Stimulated activated CD8-positive, alpha-beta memory T cell treated with anti-CD3 and anti-CD28 coated beads, Interleukin-15, amount 100 ng/mL, for 4 hours (primary cell): Measurements from ENCODE around the gene KIAA1755.

Source experiments
- DNase-seq, 2 donors: peaks; one replicate each; pipeline ENCODE4 v3.0.0-alpha.2; 2020; ENCODE audit warnings: low read depth in 2 of 2

The KIAA1755 gene, protein sequence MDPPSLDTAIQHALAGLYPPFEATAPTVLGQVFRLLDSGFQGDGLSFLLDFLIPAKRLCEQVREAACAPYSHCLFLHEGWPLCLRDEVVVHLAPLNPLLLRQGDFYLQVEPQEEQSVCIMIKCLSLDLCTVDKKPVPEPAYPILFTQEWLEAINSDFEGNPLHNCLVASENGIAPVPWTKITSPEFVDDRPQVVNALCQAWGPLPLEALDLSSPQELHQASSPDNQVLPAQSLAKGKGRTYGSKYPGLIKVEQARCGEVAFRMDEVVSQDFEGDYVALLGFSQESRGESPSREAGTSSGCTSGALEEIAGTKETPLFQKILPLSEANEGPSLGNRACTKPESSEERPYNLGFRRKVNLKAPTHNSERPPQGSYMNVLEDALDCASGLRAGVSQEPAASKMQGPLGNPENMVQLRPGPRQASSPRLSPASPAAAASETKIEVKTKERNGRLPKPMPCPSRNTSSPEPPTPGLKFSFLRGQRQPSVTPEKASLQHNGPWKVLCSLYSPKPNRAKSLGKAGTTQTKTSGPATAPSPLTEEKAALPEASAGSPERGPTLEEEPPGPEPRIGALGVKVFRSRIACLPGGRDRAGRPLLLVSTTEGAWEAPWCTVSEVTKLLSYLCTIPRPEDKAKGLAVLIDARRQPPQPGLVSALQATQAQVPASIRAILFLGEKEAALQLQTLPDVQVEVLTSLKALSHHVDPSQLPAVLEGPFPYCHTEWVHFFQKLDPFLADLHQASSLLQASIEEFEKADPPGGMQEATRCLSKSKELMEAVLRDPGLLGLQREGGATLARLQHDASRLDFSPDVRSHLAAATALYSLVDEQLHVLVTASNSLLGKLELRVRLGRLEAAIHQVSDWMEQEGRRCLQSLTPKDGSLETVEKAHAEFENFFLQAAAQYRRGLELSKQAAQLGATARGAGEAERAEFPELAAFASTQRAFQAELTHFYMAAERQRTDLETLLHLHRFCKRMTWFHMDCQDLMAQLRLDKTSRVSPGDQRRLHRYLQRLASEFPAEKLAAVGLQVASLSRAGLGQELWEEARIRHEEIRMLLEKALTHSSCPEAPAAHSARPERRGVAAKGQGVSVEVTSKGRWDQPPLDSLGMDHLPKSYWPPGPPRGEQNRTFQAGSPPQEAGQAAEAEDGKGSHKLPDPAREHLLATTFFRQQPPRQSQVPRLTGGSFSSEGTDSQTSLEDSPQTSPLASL

DNA sequence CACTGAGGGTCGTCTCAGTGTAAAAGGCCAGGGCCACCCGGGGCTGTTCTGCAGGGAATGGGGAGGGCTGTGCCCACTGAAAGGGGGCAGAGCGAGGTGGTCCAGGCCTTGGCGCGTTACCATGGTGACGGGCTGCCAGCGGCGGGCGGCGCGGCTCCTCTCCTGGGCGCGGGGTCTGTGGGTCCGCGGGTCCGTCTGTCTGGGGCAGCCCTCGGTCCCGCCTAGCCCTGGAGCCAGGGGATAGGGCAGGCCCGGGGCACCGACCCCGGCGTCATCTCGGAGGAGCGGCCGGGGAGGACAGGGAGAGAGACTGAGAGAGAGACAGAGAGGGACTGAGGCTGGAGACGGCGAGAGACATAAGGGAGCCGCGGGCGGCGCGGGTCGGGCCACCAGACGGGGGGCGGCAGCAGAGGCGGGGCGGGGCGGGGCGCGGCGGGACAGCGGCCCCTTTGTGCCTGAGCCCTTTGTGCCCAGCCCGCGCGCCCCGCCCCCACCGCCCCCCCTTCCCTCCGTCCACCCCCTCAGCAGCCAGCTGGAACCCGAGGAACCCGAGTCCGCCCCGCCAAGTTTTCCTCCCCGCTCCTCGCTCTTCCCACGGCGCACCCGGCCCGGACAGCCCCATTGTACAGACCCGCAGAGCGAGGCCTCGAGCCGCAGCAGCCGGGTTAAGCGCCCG, at the start of gene KIAA1755:
Gene KIAA1755, minus strand, starts transcription at position 358 of the 676 bp plus-strand sequence. Its CDS starts 235 bp downstream, at position 123.
- DNase-seq, result no peak

DNA sequence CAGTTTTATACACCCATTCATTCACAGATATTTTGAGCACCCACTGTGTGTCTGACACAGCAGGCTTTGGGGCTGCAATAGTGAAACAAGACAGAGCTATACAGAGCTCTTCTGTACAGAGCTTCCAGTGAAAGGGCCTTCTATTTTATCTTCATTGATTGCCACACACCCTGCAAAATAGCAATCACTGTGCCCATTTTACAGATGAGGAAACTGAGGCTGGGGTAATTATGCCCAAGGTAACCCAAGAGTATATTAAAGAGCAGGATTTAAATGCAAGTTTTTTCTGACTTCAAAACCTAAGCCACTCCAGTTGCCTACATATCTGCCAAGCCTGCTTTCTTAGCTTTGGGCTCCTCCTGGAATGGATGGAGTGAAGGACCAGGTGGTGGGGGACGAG, 47.9 kb upstream of the KIAA1755 start:
- no peak for DNase-seq

DNA sequence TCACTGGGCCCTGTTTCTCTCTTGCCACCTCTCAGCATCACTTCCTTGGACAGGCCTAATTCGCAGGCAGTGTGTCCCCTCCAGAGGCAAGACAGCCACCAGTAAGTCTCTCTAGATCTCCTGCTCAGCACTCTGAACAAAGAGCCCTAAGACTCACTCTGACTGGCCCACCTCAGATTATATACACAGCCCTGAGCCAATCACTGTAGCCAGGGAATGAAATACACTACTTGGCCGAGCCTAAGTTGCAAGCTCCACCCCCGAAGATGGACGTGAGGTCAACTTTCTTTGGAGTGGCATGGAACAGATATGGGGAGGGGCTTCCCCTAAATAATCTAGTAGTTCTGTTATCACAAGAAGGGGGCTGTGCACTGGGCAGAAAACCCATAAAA, 47.5 kb upstream of the KIAA1755 start:
- no peak for DNase-seq

DNA sequence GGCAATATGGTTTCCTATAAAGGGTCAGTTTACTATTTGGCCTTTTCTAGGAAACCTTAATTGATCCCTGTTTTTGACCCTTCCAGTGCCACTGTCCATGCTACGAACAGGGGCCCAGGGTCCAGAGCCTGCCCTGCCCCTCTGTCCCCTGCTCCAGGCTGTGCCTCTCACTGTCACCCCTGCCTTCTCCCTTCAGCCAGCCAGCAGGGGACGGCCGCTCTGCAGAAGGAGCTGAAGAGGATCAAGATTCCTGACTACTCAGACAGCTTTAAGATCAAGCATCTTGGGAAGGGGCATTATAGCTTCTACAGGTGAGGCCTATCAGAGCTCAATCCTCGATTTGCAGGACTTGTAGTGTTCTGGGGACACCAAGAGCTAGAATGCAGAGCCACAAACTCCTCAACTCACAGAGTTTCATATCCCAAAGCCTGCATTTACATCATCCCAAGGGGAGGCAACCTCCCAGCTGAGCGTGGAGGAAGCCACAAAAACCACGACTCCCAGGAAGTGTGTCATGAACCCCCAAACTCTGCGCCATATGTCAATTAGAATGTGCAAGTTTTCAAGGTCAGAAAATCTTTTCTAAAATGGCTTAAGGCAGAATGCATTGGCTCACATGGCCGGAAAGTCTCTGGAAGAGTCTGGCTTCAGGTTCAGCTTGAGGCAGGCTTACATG, 47.0 kb upstream of the KIAA1755 start:
- no peak for DNase-seq

DNA sequence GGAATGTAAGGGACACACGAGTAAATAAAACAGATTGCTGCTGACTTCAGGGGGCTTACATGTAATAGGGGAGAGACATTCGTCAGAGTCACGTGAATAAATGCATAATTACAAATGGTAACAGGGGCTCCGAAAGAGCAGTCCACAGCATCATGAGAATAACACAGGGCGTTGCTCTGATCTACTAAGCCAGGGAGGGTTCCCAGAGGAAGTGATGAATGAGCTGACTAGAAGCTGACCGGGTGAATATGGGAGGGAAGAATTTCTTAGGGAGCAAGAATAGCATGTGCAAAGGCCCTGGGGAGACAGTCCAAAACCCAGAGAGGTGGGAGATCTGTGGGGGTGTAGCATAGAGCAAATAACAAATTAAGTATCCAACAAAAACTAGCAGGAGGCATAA, 45.8 kb upstream of the KIAA1755 start:
- DNase-seq, result no peak

DNA sequence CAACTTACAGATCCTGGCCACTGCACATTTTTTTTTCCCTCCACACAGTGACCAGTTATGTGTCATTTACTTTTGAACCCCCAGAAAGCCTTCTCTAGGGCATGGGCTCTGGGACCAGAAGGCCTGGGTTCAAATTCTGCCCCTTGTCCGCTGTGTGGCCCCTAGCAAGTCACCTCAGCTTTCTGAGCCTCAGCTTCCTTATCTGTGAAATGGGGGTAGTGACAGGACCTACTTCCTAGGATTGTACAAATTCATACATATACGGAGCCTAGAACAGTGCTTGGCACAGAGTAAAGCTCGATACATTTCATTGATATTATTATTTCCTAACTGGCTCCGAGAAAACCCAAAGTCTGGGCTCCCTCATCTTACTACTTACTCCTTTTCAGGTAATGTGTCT, 45.0 kb upstream of the KIAA1755 start:
- DNase-seq, result no peak

DNA sequence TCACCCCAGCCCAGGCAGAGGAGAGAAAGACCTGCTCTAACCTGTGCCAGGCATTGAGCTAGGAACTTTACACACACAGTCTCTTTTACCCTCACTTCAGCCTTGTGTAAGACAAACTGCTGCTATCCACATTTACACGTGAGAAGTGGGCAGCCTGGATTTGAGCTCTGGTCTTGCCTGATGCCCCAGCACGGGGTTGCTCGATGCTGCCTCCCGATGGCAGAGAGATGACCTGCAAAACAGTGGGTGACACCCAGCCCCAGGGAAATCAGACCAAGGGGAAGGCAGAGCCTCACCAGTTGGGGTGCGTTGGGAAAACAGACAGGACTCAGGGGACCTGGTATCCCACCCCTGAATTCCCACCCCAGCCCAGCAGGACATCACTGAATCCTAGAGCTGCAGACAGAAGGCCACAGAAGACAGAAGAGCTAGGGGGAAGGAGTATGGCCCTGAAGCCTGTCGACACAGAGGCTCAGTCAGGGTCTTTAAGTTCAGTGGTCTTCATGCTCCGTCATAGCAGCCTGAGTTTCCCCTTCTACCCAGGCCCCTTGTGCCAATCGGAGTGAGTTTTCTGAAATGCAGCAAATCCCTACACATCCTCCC, 44.4 kb upstream of the KIAA1755 start:
- no peak for DNase-seq

DNA sequence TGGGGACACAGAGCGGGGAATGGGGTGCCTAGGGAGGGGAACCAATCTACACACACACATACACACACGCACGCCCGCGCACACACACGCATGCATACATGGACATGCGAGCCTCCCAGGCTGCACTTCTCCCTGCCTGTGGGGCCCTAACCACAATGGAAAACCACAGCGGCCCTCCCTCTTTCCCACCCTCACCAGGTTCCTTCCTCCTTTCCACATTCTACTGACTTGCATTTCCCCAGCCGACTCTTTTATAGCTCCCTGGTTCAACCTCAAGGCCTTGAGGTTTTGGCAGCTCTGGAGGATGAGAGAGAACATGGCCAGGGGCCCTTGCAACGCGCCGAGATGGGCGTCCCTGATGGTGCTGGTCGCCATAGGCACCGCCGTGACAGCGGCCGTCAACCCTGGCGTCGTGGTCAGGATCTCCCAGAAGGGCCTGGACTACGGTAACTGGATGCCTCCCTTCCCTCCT, 43.4 kb upstream of the KIAA1755 start, which contains the start of gene BPI:
Gene BPI, plus strand, starts transcription at position 249 of the 472 bp plus-strand sequence. Its CDS starts 68 bp downstream, at position 317.
- DNase-seq, result no peak

DNA sequence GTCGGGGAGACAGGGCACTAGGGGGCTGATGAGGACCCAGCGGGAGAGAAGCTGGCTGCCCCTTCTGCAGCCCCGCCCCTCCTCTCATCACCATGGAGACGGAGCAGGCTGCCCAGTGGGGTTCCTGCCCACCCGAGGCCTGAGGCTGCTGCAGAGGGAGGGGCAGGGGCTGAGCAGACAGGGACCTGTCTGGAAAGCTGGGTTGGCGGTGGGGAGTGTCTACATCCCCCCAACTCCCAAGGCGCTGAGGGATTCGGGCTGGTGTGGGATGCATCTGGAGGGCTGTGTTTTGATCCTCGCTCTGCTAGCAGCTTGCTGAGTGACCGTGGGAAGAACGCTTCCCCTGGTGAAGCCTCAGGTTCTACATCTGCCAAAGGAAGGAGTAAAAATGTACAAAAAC, 42.3 kb upstream of the KIAA1755 start:
- DNase-seq, result no peak

DNA sequence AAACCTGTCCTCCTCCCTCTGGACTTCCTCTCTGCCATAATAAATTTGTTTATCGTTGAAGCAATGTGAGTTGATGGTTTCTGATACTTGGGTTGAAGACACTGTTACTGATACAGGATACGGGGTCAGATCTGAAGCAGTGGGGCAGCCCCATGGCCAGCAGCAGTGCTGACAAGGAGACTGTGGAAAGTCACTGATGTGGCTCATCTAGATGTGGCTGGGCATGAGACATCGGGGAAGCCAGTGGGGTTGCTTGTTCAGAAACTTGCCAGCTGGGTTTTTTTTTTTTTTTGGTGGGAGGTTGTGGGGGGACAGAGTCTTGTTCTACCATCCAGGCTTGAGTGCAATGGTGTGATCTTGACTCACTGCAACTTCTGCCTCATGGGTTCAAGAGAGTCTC, 40.8 kb upstream of the KIAA1755 start:
- no peak for DNase-seq

DNA sequence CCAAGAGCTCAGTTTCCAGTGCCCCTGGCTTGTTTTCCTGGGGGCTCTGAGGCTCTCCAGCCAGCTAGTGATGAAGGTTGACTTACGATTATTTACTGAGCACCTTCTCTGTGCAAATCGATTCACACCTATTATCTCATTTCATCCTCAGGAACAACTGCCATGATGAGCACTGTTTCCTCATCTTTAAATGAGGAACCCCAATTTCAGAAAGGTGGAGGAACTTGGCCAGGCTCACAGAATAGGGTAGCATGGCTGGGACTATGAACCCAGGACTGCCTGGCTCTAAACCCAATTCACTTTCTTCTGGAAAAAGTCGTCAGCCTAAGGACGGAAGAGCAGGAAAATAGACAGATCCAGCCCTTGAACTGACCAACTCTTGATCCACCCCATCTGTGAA, 39.9 kb upstream of the KIAA1755 start:
- DNase-seq, result no peak

DNA sequence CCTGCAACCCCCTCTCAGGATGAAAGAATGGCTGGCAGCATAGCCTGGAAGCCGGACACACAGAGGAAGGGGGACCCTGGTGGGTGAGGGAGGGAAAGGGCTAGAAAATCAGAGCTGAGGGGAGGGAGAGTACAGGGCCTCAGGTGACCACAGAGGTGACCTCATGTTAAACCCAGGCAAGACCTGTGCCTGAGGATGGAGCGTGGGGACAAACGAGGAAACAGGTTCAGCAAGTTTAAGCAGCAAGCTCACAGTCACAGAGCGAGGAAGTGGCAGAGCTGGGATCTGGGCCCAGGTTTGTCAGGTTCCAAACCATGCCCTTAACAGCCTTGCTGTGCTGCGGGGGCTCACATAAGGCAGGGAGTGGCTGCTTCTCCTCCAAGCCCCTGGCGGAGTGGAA, 39.4 kb upstream of the KIAA1755 start:
- DNase-seq, result no peak

DNA sequence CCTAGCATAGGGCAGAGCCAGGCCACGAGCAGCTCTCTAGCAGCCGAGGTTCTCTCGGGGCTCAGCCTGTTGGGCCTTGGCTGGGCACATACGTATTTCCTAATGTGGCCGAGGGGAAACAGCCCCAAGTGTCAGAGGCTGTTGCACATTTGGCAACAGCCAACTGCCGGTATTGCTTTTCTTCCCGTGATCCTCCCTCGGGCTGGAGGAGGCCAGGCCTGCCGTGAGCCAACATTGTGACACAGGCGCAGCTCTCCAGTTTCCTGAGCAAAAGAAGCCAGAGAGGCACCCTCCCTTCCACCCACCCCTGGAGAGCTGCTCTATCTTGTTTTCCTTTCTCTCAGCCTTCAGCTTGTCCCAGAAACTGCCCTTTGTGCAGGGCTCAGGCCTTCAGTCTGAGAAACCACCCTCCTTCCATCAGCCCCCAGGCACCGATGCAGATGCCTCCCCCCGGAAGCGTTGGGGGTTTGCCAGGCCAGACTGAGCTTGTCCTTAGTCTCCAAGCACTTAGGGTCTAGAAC, 38.3 kb upstream of the KIAA1755 start:
- DNase-seq, result no peak

DNA sequence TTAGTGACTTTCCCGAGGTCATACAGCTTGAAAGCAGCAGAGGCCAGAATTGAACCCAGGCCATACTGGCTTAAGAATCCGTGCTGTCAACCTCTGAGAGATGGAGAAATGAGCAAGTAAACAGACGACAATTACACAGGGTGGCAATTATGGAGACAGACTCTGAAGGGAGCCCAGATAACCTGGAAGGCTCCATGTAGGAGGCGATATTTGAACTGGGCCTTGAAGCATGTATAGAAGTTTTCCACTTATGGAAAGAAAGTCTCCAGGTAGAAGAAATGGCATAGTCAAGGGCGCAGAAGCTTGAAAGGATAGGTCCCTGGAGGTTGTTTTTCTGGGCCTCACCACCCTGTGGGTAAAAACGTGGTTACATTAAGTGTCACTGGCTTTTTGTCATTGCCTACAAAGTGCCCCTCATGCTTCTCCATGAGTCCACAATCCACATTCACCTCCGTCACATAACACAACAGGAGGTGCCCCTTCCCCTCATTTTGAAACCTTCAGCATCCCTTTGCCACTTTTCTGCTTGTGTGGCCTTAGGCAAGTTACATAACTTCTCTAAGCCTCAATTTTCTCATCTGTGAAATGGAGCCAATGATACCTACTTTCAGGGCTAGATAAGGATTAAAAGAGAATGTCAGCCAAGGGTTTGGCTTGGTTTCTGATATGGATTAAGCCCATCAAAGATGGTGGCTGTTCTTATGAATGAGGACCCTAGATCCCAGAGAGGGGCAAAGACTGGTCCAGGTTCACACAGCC, 37.6 kb upstream of the KIAA1755 start:
- DNase-seq, result no peak

DNA sequence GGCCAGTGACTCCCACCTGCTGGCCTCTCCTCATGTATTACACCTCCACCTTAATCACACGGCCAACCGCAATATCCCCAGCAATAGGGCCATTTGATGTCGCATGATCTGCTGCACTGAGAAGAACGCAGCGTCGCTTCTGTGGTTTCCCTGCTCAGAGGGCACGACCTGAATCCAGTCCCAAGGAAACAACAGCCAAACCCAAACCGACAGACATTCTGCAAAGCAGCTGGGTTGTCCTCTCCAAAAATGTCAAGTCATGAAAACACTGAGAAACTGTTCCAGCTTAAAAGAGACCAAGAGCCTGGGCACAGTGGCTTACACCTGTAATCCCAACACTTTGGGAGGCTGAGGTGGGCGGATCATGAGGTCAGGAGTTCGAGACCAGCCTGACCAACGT, 35.9 kb upstream of the KIAA1755 start:
- no peak for DNase-seq

DNA sequence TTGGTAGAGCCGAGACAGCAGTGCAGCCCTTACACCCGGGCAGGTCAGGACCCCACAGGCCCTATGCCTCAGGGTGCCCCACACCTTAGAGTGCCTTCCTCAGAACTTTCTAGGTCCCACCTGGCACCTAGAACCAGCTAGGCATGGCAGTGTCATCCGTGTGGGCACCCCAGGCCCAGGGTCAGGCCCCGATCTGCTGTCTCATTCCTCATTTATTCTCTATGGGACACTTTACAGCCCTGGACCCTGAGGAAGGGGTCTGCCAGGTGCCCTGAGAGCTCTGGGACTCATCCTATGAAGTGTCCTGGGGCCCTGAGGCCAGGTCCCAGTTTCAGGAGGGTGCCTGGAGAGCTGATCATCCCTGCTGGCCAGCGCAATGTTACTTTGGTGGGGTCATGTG, 35.3 kb upstream of the KIAA1755 start:
- no peak for DNase-seq

DNA sequence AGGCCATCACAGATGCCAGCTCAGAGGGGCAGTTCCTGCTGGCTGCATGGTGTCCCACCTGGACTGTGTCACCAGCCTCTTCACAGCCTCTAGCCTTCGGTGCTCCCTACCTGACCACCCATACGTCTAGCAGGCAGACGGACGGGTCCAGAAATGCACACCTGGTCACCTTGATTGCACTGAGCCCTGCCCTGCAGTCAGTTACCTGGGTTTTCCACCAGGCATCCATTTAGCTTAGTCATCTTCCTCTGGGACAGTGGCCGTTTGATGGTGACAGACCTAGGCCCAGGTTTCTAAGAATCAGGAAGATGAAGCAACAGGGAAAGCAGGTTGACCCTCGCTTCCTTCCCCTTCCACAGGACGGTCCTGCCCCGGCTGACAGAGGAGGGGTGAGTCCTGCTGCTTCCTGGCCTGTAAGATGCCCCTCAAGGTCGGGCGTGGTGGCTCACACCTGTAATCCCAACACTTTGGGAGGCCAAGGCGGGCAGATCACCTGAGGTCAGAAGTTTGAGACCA, 33.6 kb upstream of the KIAA1755 start:
- no peak for DNase-seq

DNA sequence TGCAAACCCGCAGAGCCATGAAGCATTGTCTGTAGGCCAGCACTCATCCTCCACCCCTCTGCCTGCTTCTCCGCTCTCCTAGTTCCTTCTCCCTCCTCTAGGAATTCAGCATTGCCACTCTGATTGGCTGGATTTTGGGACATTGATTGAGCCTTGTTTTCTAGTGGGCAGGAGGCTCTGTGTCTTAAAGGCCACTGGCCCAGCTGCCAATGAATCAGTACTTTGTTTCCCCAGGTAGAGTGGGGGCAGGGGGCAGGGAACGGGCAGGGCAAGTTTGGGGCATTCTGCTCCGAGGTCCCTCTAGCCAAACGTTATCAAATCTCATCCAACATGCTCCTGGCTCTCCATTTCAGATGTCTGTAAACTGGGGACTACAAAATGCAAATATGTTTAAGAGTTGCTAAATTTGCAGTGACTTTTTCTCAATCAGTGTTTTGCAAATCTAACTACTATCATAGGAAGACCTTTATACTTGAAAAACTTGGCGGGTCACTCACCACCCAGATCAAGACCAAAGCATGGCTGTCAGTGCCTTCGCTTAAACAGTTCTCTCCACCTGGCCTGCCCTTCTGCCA, 33.0 kb upstream of the KIAA1755 start:
- no peak for DNase-seq

DNA sequence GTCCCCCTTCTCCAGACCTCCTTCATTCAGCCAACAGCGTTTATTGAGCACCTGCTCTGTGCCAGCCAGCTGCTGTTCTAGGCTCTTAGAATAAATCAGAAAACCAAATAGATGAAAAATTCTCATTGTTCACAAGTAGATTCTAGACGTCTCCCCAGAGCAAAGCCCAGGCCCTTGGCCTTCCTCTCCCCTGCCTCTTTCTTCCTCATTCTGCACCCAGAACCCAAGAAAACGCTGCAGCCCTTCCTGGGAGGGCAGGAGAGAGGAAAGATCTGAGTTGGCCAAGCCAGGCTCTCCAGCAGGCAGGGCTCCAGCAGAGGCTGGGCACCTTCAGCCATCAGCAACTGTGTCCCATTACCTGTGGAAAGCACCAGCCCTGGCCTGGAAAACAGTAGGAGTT, 31.4 kb upstream of the KIAA1755 start:
- no peak for DNase-seq
